SHP77 (cell line): ENCODE data around the gene OSBPL2.

Experiments used
- DNase-seq, 2 experiments: peaks; one replicate each; lab custom pipeline; 2025; lab: John Stamatoyannopoulos, UW

Gene OSBPL2

DNA sequence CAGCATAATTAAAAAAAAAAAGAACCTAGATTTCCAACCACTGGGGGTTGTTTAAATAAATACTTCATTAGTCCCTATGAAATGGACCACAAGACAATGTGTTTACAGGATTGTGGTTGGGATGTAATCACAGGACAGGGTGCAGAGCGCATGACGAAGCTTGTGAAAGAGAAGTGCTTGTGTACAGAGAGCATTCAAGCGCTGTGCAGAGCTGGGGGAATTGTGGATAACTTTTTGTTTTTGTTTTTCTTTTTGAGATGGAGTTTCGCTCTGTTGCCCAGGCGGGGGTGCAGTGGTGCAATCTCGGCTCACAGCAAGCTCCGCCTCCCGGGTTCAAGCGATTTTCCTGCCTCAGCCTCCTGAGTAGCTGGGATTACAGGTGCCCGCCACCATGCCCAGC, 106.5 kb downstream of the OSBPL2 start:
- DNase-seq = no peak
